CD4-positive, alpha-beta T cell treated with Interleukin-6 for 4 hours (primary cell): ENCODE data around the gene TBC1D3D.
"Not testable (repeated sequence)": the region's sequence is repeated elsewhere in the genome, so short reads cannot be mapped to it uniquely, and the experiment has no call there.

ENCODE experiments used
- DNase-seq: peaks from one replicate; pipeline ENCODE4 v3.0.0-alpha.2; 2020; ENCODE audit warnings: mixed read lengths

Gene TBC1D3D

DNA sequence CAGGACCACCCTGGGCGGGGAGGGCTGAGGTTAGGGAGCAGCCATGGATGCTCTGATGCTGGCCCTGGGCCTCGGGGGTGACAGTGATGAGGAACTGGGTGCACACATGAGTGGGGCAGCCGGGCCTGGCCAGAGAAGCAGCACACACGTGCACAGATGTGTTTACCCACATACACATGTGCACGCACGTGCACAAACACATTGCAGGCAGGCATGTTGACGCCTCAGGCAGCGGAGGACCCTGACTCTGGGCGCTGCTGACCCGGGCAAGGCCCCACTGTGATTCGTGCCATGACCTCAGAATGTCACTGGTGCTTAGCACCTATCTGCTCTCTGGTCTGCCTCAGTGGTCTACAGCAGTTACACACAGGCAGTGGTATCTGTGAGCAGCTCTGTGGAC lies at the start of gene TBC1D3D:
Gene TBC1D3D, plus strand, starts transcription at position 301 of the 400 bp plus-strand sequence. CDS start 1,585 bp downstream, outside the sequence.
- DNase-seq = not testable (repeated sequence)

GRCh38 chr17:37988960-37989359 lies 14.8 kb upstream of the TBC1D3D start, which contains the start of gene TBC1D3L:
Gene TBC1D3L, minus strand, starts transcription at chr17:37989060. Its CDS starts 1,540 bp downstream, at chr17:37987520.
- DNase-seq = not testable (repeated sequence)
